ENCODE results near the gene MPO. TPM values are rescaled to one million over a fixed set of nuclear protein-coding genes. Genes with fewer than 3 reads are reported as not detected.

MPO gene
- total RNA-seq, 1 experiment from 2014 or later: not detected

DNA sequence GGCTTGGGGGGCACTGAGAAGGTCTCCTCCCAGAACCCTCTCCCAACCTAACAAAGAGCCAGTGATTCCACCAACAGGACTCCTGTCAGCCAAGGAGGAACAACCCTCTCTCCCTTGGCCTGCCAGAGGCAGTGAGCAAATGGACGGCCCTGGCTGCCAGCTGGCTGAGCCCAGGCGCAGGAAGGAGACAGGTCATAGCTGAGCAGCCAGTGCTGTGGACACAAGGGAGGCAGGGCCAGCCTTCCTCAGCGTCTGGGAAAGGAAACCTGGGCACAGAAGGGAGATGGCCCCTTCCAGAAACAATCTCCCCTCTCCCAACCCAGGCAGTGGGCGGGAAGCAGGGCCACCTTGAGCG lies 2.1 kb downstream of the MPO start:
- Histone ChIP-seq H3K79me2 (ENCODE audit: insufficient read depth, low read length) (no peaks in the 10 kb centered on the region), H3K9me3 (ENCODE audit: control insufficient read depth in 1 of 2, insufficient read depth in 1 of 2, low read depth in 1 of 2, low read length in 2 of 2) (no peaks in the 10 kb centered on the region), H3K9ac (ENCODE audit: low read length) (no peak overlapping the region), H3K27me3 (ENCODE audit: insufficient read depth, low read length) (no peaks in the 10 kb centered on the region), H2AFZ (ENCODE audit: low read depth, low read length, poor library complexity, severe bottlenecking) (no peak overlapping the region), H3K27ac (ENCODE audit: low read depth, low read length) (no peak overlapping the region), H4K20me1 (ENCODE audit: insufficient read depth) (no peaks in the 10 kb centered on the region), H3K9me2 (ENCODE audit: insufficient read depth) (no peaks in the 10 kb centered on the region), H3K36me3 (ENCODE audit: control insufficient read depth in 1 of 2, insufficient read depth in 2 of 2, low read length in 2 of 2) (no peaks in the 10 kb centered on the region), H3K4me2 (ENCODE audit: low read length) (no peak overlapping the region), H3K4me3 (replicated peaks in 1 of 2; ENCODE audit: low read depth in 1 of 2, low read length in 2 of 2) (no peak overlapping the region), H3K4me1 (ENCODE audit: control insufficient read depth in 1 of 2, insufficient read depth in 2 of 2, low read length in 2 of 2) (no peaks in the 10 kb centered on the region; a peak in 1 of 4 replicates)
- intact Hi-C loops (cut with micrococcal nuclease): no loop called here
- ChIA-PET POLR2A (no interaction called here), RAD21 (ENCODE audit: low non-redundant PET in 1 of 2, low total read pairs in 2 of 2, uncharacterized antibody in 2 of 2, unreplicated experiment in 2 of 2) (no interaction called here), CTCF (no interaction called here)
- ATAC-seq (no peak), DNase-seq (ENCODE audit: low read depth, low spot score) (no peak)
- BruUV-seq (replicated peaks): no TSS peak
- TF ChIP-seq JUND (IDR thresholded peaks at IDR 0.05) (no peak), EGR1 (IDR thresholded peaks at IDR 0.05; ENCODE audit: low read depth) (no peak), EZH2 (IDR thresholded peaks at IDR 0.05) (no peak), ZNF274 (IDR thresholded peaks at IDR 0.05; ENCODE audit: low read depth, low read length) (no peak), SRF (IDR thresholded peaks at IDR 0.05; ENCODE audit: low read depth) (no peak), TCF7L2 (IDR thresholded peaks at IDR 0.05; ENCODE audit: borderline replicate concordance, extremely low read depth, insufficient read depth, insufficient read length) (no peak), ZFX (IDR thresholded peaks at IDR 0.05) (no peak), CBX3 (IDR thresholded peaks at IDR 0.05; ENCODE audit: low read depth) (no peak), SP1 (IDR thresholded peaks at IDR 0.05; ENCODE audit: low read depth) (no peak), SIN3A (IDR thresholded peaks at IDR 0.05; ENCODE audit: low read depth) (no peak), CEBPB (IDR thresholded peaks at IDR 0.05; ENCODE audit: low read depth) (no peak), ELF1 (IDR thresholded peaks at IDR 0.05; ENCODE audit: borderline replicate concordance, low read depth) (no peak), POLR2A (IDR thresholded peaks at IDR 0.05; ENCODE audit: borderline replicate concordance, extremely low read depth, insufficient read depth, insufficient read length) (no peak), FOSL1 (IDR thresholded peaks at IDR 0.05; ENCODE audit: low read depth) (no peak)
- TF ChIP-seq, protein P1, sequence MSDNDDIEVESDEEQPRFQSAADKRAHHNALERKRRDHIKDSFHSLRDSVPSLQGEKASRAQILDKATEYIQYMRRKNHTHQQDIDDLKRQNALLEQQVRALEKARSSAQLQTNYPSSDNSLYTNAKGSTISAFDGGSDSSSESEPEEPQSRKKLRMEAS (IDR thresholded peaks at IDR 0.05): no peak
- TF ChIP-seq, protein P2, sequence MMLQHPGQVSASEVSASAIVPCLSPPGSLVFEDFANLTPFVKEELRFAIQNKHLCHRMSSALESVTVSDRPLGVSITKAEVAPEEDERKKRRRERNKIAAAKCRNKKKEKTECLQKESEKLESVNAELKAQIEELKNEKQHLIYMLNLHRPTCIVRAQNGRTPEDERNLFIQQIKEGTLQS (IDR thresholded peaks at IDR 0.05): no peak
- TF ChIP-seq, protein P3, sequence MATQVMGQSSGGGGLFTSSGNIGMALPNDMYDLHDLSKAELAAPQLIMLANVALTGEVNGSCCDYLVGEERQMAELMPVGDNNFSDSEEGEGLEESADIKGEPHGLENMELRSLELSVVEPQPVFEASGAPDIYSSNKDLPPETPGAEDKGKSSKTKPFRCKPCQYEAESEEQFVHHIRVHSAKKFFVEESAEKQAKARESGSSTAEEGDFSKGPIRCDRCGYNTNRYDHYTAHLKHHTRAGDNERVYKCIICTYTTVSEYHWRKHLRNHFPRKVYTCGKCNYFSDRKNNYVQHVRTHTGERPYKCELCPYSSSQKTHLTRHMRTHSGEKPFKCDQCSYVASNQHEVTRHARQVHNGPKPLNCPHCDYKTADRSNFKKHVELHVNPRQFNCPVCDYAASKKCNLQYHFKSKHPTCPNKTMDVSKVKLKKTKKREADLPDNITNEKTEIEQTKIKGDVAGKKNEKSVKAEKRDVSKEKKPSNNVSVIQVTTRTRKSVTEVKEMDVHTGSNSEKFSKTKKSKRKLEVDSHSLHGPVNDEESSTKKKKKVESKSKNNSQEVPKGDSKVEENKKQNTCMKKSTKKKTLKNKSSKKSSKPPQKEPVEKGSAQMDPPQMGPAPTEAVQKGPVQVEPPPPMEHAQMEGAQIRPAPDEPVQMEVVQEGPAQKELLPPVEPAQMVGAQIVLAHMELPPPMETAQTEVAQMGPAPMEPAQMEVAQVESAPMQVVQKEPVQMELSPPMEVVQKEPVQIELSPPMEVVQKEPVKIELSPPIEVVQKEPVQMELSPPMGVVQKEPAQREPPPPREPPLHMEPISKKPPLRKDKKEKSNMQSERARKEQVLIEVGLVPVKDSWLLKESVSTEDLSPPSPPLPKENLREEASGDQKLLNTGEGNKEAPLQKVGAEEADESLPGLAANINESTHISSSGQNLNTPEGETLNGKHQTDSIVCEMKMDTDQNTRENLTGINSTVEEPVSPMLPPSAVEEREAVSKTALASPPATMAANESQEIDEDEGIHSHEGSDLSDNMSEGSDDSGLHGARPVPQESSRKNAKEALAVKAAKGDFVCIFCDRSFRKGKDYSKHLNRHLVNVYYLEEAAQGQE (IDR thresholded peaks at IDR 0.05; ENCODE audit: low read depth): no peak
- TF ChIP-seq, protein P4, sequence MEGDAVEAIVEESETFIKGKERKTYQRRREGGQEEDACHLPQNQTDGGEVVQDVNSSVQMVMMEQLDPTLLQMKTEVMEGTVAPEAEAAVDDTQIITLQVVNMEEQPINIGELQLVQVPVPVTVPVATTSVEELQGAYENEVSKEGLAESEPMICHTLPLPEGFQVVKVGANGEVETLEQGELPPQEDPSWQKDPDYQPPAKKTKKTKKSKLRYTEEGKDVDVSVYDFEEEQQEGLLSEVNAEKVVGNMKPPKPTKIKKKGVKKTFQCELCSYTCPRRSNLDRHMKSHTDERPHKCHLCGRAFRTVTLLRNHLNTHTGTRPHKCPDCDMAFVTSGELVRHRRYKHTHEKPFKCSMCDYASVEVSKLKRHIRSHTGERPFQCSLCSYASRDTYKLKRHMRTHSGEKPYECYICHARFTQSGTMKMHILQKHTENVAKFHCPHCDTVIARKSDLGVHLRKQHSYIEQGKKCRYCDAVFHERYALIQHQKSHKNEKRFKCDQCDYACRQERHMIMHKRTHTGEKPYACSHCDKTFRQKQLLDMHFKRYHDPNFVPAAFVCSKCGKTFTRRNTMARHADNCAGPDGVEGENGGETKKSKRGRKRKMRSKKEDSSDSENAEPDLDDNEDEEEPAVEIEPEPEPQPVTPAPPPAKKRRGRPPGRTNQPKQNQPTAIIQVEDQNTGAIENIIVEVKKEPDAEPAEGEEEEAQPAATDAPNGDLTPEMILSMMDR (IDR thresholded peaks at IDR 0.05 in 2 of 3, conservative IDR thresholded peaks at IDR 0.05 in 1 of 3; ENCODE audit: borderline replicate concordance in 1 of 3, insufficient read depth in 1 of 3, low read depth in 2 of 3, low read length in 2 of 3): no peak
